GM15510 (cell line): ENCODE data around the gene CYB5B.

ENCODE experiments used
- POLR2A ChIP-seq: IDR thresholded peaks from 3 replicates; pipeline ENCODE4 v1.6.1; 2011; ENCODE audit warnings: borderline replicate concordance; ENCODE audit not compliant: insufficient read length; ENCODE audit errors: extremely low read depth

The CYB5B gene

GRCh38 chr16:69402439-69402838, 22.0 kb upstream of the CYB5B start:
- no peak for TF ChIP-seq POLR2A

- TF ChIP-seq POLR2A: no peak
These were observed 20.1 kb upstream of the CYB5B start for GRCh38 chr16:69404275-69404805.

- no peak for TF ChIP-seq POLR2A
These were observed 19.1 kb upstream of the CYB5B start for GRCh38 chr16:69405326-69405725.

- no peak for TF ChIP-seq POLR2A
These were observed 18.7 kb upstream of the CYB5B start for GRCh38 chr16:69405757-69406156.

GRCh38 chr16:69406780-69407331, 17.6 kb upstream of the CYB5B start:
- TF ChIP-seq POLR2A: no peak

GRCh38 chr16:69407702-69408323, 16.6 kb upstream of the CYB5B start:
- TF ChIP-seq POLR2A: no peak

GRCh38 chr16:69408475-69408874, 15.9 kb upstream of the CYB5B start:
- no peak for TF ChIP-seq POLR2A

GRCh38 chr16:69410219-69410990, 14.0 kb upstream of the CYB5B start:
- TF ChIP-seq POLR2A: no peak

GRCh38 chr16:69411064-69411985, 13.1 kb upstream of the CYB5B start:
- no peak for TF ChIP-seq POLR2A

GRCh38 chr16:69412287-69412686, 12.1 kb upstream of the CYB5B start:
- TF ChIP-seq POLR2A: no peak

DNA sequence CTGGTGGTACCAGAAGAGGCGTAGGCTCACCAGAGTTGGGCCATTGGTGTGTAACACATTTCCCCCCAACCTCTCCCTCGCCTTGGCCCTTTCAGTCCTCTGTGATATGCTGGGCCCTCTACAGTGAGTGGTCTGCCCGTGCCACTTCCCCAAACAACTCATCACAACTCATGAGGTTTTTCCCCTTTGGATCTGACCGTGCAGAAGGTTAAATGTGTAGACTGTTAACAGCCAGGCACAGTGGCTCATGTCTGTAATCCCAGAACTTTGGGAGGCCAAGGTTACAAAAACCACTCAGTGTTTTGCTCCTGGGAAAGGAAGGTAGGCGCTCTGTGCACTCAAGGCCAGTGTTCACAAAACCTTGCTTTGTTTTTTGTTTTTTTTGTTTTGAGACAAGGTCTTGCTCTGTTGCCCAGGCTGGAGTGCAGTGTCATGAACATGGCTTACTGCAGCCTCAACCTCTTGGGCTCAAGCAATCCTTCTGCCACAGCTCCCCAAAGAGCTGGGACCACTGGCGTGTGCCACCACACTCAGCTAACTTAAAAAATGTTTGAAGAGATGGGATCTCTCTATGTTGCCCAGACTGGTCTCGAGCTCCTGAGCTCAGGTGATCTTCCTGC, 11.3 kb upstream of the CYB5B start:
- TF ChIP-seq POLR2A: no peak

DNA sequence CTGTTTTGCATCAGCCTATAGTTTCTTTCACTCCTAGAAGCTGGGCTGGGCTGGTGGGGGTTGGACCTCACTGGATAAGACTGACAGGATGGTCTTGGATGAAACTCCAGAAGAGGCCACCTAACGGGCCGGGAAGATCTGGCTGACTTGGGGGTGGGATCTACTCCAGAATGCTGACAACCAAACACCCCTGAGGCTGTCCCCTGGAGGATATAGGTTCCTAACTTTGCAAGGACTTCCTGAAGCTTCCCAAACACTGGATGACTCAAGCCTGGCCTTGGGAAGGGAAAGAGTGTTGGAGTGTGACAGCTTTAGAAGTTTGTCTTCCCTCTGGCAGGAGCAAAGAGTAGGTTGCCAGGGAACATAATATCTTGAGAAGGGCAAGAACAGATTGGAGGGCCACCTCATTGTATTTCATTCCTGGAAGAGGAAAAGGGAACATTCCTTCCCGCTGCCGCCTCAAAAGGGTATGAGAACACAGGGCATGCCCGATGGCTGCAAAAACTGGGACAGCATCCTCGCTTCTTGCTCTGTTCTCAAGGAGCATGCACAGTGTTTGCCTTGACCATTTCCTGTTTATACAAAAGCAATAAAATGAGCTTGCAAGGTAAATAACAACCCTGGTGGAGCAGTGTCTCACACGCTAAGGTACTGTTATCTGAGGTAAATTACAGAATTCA, 6.8 kb upstream of the CYB5B start:
- no peak for TF ChIP-seq POLR2A

DNA sequence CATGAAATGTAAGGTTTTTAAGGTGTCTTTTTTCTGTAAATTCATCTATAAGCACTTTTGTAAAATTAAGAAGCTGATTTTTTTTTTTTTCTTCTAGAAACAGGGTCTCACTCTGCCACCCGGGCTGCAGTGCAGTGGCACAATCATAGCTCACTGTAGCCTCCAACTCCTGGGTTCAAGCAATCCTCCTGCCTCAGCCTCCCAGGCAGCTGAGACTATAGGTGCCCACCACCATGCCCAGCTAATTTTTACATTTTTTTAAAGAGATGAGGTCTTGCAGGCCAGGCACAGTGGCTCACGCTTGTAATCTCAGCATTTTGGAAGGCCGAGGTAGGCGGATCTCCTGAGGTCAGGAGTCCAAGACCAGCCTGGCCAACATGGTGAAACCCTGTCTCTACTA, 4.5 kb upstream of the CYB5B start:
- TF ChIP-seq POLR2A: no peak

DNA sequence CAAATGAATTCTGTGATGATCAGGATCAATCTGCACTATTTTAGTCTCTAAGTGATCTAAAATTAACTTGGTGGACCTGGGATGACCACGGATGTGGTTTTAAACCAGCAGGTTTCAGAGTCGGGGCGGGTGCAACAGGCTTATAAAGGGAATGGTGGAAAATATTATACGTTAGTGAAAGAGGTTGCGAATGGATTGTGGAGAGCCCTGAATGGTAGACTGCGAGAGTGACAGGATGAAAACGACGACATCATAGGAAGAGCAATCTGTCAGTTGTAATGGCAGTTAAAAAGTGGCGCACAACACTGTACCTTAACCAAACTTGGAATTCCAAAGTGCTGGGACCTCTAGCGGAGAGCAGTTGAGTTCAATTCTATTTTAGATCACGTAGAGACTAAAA, 1.2 kb upstream of the CYB5B start:
- no peak for TF ChIP-seq POLR2A
